ENCODE measurements around the gene WDR90. TPM values are rescaled to one million over a fixed set of nuclear protein-coding genes. Genes with fewer than 3 reads are reported as not detected.

Gene WDR90
- total RNA-seq, 1 experiment from 2014 or later: 68.2 TPM

GRCh38 chr16:703406-703805, 54.2 kb downstream of the WDR90 start:
- Histone ChIP-seq H3K4me2 (ENCODE audit: insufficient read depth, insufficient read length, low read length) (no peak overlapping the region), H3K23me2 (ENCODE audit: insufficient read length, low read depth, low read length, poor library complexity, severe bottlenecking) (peaks cover 4% of the 10 kb centered on the region), H3K79me1 (ENCODE audit: insufficient read depth, low read depth, low read length, poor library complexity, severe bottlenecking) (no peaks in the 10 kb centered on the region), H3K4me1 (ENCODE audit: insufficient read depth, low read length) (no peaks in the 10 kb centered on the region), H2BK15ac (ENCODE audit: low read depth, low read length) (no peak overlapping the region), H3K9me3 (ENCODE audit: control insufficient read depth, low read depth, low read length) (no peaks in the 10 kb centered on the region), H3K56ac (ENCODE audit: insufficient read length, low read depth, low read length) (no peak overlapping the region), H3K23ac (ENCODE audit: insufficient read length, low read depth, low read length) (no peak overlapping the region), H2AFZ (ENCODE audit: low read length) (no peak overlapping the region), H2BK12ac (ENCODE audit: insufficient read length, low read depth, low read length) (no peak overlapping the region), H3K18ac (ENCODE audit: insufficient read length, low read depth, low read length) (no peak overlapping the region), H4K5ac (ENCODE audit: insufficient read length, low read depth, low read length) (no peak overlapping the region), H2BK5ac (ENCODE audit: insufficient read length, low read length) (no peak overlapping the region), H3T11ph (ENCODE audit: low read length) (no peak overlapping the region), H2BK120ac (ENCODE audit: low read depth, low read length, poor library complexity, severe bottlenecking) (no peak overlapping the region), H3K27me3 (ENCODE audit: insufficient read depth, low read length) (peaks cover 57% of the 10 kb centered on the region), H4K20me1 (ENCODE audit: control insufficient read depth, insufficient read depth, insufficient read length) (no peaks in the 10 kb centered on the region), H3K14ac (ENCODE audit: insufficient read depth, low read length) (no peak overlapping the region), H2BK20ac (ENCODE audit: low read depth, low read length, poor library complexity, severe bottlenecking) (no peak overlapping the region), H3K79me2 (ENCODE audit: insufficient read depth, low read length) (no peaks in the 10 kb centered on the region), H4K8ac (replicated peaks; ENCODE audit: insufficient read length, low read depth, low read length) (no peak overlapping the region), H3K27ac (ENCODE audit: insufficient read length, low read depth, low read length) (no peak overlapping the region), H4K91ac (ENCODE audit: insufficient read length, low read depth, low read length) (no peak overlapping the region), H2AK5ac (ENCODE audit: insufficient read length, low read length) (no peak overlapping the region), H3K4ac (ENCODE audit: low read depth, low read length) (no peak overlapping the region), H3K9ac (ENCODE audit: extremely low read depth, insufficient read length, low read length) (no peak overlapping the region)
- H3K9me3 Mint-ChIP-seq: no peaks in the 10 kb centered on the region; a peak in 1 of 5 replicates
- H3K4me3 Mint-ChIP-seq: no peak overlapping the region
- peaks cover 0 to 7% of the 10 kb centered on the region in 2 experiments; a peak in 1 of 4 replicates for H3K4me1 Mint-ChIP-seq
- no peak for DNase-seq
- WGBS (ENCODE audit: extremely low coverage, insufficient read length, low lambda C conversion rate): no CpG with 5 or more reads among the region's 12 CpGs
- TF ChIP-seq, protein P1, sequence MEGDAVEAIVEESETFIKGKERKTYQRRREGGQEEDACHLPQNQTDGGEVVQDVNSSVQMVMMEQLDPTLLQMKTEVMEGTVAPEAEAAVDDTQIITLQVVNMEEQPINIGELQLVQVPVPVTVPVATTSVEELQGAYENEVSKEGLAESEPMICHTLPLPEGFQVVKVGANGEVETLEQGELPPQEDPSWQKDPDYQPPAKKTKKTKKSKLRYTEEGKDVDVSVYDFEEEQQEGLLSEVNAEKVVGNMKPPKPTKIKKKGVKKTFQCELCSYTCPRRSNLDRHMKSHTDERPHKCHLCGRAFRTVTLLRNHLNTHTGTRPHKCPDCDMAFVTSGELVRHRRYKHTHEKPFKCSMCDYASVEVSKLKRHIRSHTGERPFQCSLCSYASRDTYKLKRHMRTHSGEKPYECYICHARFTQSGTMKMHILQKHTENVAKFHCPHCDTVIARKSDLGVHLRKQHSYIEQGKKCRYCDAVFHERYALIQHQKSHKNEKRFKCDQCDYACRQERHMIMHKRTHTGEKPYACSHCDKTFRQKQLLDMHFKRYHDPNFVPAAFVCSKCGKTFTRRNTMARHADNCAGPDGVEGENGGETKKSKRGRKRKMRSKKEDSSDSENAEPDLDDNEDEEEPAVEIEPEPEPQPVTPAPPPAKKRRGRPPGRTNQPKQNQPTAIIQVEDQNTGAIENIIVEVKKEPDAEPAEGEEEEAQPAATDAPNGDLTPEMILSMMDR (conservative IDR thresholded peaks at IDR 0.05): no peak
- H3K27me3 Mint-ChIP-seq (ENCODE audit: low read depth): peaks cover 88% of the 10 kb centered on the region
- H3K27ac Mint-ChIP-seq: no peak overlapping the region
- peaks cover 0 to 3% (median 0%) of the 10 kb centered on the region in 3 experiments; a peak in 2 of 7 replicates for H3K36me3 Mint-ChIP-seq (ENCODE audit: insufficient read depth in 1 of 3, low read depth in 3 of 3)
